Body of pancreas (tissue), 4 donors: ENCODE data around the gene DTNBP1. TPM values are rescaled to one million over a fixed set of nuclear protein-coding genes. Genes with fewer than 3 reads are reported as not detected.

Experiments
- ATAC-seq: fragments of 150-250 bp; one replicate; pipeline ENCODE4 v1.9.1; 2016
- DNase-seq, 4 donors: peaks; one replicate each; pipeline ENCODE4 v3.0.0-alpha.2; 2019
- H3K27ac ChIP-seq, 4 donors: fragments of 200-600 bp; sonication (generic); 1 replicate in 3 of 4; 2 replicates in 1 of 4; pipeline versions ENCODE4 v1.5.1 to v1.6.1; 2016 to 2019; ENCODE audit warnings: mild to moderate bottlenecking in 1 of 4, mixed read lengths in 1 of 4, moderate library complexity in 1 of 4
- H3K27me3 ChIP-seq, 2 donors: fragments of 200-600 bp; sonication (generic); one replicate each; pipeline ENCODE4 v1.6.0; 2016; ENCODE audit warnings: mild to moderate bottlenecking in 1 of 2
- H3K36me3 ChIP-seq, 2 donors: fragments of 200-600 bp; sonication (generic); replicated peaks in 1 of 2; 2 replicates each; pipeline ENCODE4 v1.5.1; 2016; ENCODE audit warnings: low read depth in 2 of 2; ENCODE audit not compliant: insufficient read depth in 1 of 2
- H3K4me1 ChIP-seq: fragments of 200-600 bp; sonication (generic); one replicate; pipeline ENCODE4 v1.6.0; 2016
- H3K4me3 ChIP-seq, 2 donors: fragments of 200-600 bp; sonication (generic); 1 replicate in 1 of 2; 2 replicates in 1 of 2; pipeline ENCODE4 v1.5.1; 2016 to 2019
- H3K9me3 ChIP-seq, 3 donors: fragments of 200-600 bp; sonication (generic); 1 replicate in 2 of 3; 2 replicates in 1 of 3; pipeline ENCODE4 v1.5.1; 2016
- CTCF ChIP-seq, 7 experiments: fragments of 450-650 bp in 4 of 7; fragments of 200-600 bp in 3 of 7; sonication (generic) in 3 of 7; IDR thresholded peaks; one replicate each; pipeline ENCODE4 v1.5.1; 2016 to 2019; ENCODE audit warnings: antibody characterized with exemption in 7 of 7
- POLR2A ChIP-seq, 3 donors: fragments of 450-650 bp; IDR thresholded peaks; one replicate each; pipeline ENCODE4 v1.6.1; 2016; ENCODE audit warnings: antibody characterized with exemption in 3 of 3, mild to moderate bottlenecking in 2 of 3
- WGBS, 2 donors: methylation state at CpG; one replicate each; pipeline ENCODE4 v1.1.5; 2017; 5-methylcytosine and 5-hydroxymethylcytosine counted together
- intact Hi-C: fragments of 100-400 bp; cut with DNase I; formaldehyde crosslinking; loops from one replicate; pipeline ENCODE4 v1.15.1; 2023
- total RNA-seq, 2 donors: library from RNA; depleted of rRNA; stranded (reverse); fragments of >200 nt; gene quantifications; one replicate each; pipeline ENCODE4 v1.1.0, GENCODE V29; 2016

DTNBP1 gene
- total RNA-seq, 2 donors from 2014 or later, result 3.3 to 5.2 TPM

GRCh38 chr6:15500901-15501825 is 161.7 kb downstream of the DTNBP1 start:
- no peak for TF ChIP-seq CTCF (IDR thresholded peaks at IDR 0.05)
- no peak for TF ChIP-seq POLR2A (IDR thresholded peaks at IDR 0.05)
- intact Hi-C loops, result no loop called here
- 92 to 96% methylated on average over 25 to 38 of the region's 38 CpGs for WGBS, 2 donors
- H3K27ac ChIP-seq, result no peak overlapping the region
- no peaks in the 10 kb centered on the region for H3K27me3 ChIP-seq
- no peak for ATAC-seq
- DNase-seq, result peak in 1 of 4 donors; percentile 10
- no peak overlapping the region for H3K4me3 ChIP-seq
- no peaks in the 10 kb centered on the region for H3K9me3 ChIP-seq
- no peaks in the 10 kb centered on the region for H3K36me3 ChIP-seq
- peaks cover 19% of the 10 kb centered on the region for H3K4me1 ChIP-seq

DNA sequence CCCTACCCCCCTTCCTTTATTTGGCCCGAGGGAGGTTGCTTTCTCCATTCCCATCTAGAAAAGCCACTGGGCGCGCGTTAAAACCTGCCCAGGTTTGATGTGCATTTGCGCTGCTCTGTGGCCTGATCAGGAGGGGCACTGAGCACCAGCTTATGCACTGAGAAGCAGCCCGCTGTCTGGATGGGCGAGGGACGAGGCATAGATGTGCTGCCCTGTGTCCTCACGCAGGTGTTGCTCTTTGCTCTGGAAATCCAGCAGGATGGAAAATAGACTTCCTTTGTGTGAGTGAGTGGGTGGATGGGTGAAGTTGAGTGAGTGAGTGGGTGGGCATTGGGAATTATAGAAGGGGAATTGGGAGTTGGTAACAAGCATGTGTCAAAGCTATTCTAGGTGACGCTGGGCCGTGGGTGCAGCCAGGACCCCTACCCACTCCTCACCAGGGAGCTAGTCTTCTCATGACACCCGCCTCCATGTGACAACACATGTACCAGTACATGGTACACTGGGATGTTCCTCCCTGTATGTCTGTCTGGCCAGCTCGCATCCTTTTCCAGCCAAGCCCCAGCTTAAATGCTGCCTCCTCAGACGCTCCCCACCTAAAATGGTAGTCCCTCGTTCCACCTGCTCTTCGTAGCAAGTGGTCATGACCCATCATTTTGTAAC is 162.6 kb downstream of the DTNBP1 start:
- Histone ChIP-seq H3K27ac (no peak overlapping the region), H3K36me3 (no peaks in the 10 kb centered on the region), H3K27me3 (no peaks in the 10 kb centered on the region), H3K4me3 (no peak overlapping the region), H3K9me3 (no peaks in the 10 kb centered on the region), H3K4me1 (peaks cover 12% of the 10 kb centered on the region)
- no peak for TF ChIP-seq CTCF (IDR thresholded peaks at IDR 0.05)
- DNase-seq (peak in 1 of 4 donors; percentile 4), ATAC-seq (no peak)
- 86 to 93% methylated on average over 15 to 16 of the region's 16 CpGs for WGBS, 2 donors
- intact Hi-C loops, result no loop called here

DNA sequence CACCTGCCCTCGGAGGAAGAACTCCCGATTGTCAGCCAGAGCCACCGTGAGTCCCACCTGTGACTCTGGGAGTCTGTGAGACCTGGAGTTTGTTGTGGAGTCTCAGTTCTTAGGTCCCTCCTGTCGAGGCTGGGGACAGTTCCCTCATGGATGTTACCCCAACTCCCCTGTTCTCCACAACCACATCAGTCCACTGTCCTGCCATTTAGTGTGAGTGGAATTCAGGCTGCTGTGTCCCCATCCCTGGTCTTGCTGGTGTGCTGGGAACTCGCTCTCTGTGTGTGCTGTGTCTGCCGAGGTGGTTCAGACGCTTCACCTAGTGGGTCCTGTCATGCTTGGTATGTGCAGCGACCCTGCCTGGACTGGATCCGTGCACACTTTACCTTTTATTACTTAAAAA is 163.2 kb downstream of the DTNBP1 start:
- no peak for ATAC-seq
- no peak overlapping the region for H3K27ac ChIP-seq
- DNase-seq, result peak in 1 of 4 donors; percentile 5
- H3K9me3 ChIP-seq, result no peaks in the 10 kb centered on the region
- intact Hi-C loops, result loop anchor here (10.0 kb wide), 1 partner anchor 1285 kb away; no protein-coding TSS in a partner anchor
- no peaks in the 10 kb centered on the region for H3K36me3 ChIP-seq
- H3K27me3 ChIP-seq, result no peaks in the 10 kb centered on the region
- TF ChIP-seq POLR2A (IDR thresholded peaks at IDR 0.05) (no peak), CTCF (IDR thresholded peaks at IDR 0.05) (no peak)
- H3K4me3 ChIP-seq, result no peak overlapping the region
- H3K4me1 ChIP-seq, result peaks cover 6% of the 10 kb centered on the region
- WGBS, 2 donors, result 90 to 92% methylated on average over 9 of the region's 9 CpGs

GRCh38 chr6:15499125-15499524 is 163.7 kb downstream of the DTNBP1 start:
- Histone ChIP-seq H3K4me3 (no peak overlapping the region), H3K36me3 (no peaks in the 10 kb centered on the region), H3K9me3 (no peaks in the 10 kb centered on the region), H3K4me1 (peaks cover 2% of the 10 kb centered on the region), H3K27me3 (no peaks in the 10 kb centered on the region), H3K27ac (no peak overlapping the region)
- TF ChIP-seq POLR2A (IDR thresholded peaks at IDR 0.05), result no peak
- TF ChIP-seq CTCF (IDR thresholded peaks at IDR 0.05), result no peak
- ATAC-seq (no peak), DNase-seq (peak in 1 of 4 donors; percentile 2)
- WGBS, 2 donors, result 95 to 96% methylated on average over 12 of the region's 12 CpGs
- intact Hi-C loops, result loop anchor here (10.0 kb wide), 1 partner anchor 1284 kb away; no protein-coding TSS in a partner anchor
